HS-27A (cell line): Measurements from ENCODE around the gene RABL2B.
"Not testable (repeated sequence)": the region's sequence is repeated elsewhere in the genome, so short reads cannot be mapped to it uniquely, and the experiment has no call there.

Experiments used
- DNase-seq: peaks from one replicate; pipeline ENCODE4 v3.0.0-alpha.2; 2012; ENCODE audit warnings: low read depth, missing footprints

The RABL2B gene

DNA sequence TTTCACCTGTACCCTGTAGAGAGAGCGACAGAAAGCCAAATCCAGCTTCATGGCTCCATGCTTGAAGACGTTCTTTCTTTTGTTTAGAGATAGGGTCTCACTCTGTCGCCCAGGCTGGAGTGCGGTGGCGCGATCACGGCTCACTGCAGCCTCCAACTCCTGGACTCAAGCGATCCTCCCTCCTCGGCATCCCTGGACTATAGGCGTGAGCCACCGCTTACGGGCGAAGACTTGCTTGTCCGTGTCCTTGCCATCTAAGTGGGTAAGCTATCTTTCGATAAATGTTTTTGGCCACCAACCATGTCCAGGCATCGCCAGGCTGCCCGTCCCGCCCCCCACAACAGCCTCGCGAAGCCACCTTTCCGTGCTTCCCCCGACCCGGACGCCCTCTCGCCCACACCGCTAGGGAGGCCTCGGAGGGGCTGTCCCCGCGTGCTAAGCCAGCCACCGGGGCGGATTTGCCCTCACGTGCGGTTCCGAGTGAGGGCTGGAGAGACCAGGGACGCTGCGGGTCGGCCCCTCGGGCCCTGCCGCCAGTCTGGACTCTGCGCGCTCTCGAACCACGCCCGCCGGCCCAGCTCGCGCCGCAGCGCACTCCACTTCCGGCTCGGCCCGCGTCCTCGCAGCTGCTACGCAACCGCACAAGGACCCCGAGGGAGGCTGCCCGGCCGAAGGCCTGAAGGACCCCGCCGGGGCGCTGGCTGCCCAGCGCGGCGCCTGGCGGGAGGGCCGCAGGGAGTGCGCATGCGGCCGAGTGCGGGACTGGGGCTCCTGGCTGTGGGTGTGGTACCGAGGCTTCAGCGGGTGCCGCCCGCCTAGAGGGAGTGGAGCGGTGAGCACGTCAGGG is at the start of gene RABL2B:
Gene RABL2B, minus strand, starts transcription at position 604 of the 847 bp plus-strand sequence. CDS start 1,342 bp downstream, outside the sequence.
- peak; percentile 68 for DNase-seq

DNA sequence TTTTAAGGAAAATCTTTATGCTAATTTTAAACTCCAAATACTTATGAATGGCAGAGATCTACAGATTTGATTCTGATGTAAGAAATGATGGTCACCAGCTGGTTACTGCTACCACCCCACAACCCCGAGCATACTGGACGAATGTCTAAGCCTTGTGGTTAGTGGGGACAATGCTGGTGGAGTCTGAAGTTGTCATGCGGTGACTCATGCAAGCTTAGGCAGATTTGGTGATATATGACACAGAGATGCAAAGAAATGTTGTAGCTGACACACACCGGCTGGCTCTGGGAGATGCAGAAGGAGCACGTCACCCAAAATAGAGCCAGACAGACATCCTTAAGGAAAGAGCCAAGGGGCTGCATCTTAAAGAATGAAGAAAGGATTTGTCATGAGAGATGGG is 3.5 kb upstream of the RABL2B start:
- not testable (repeated sequence) for DNase-seq

DNA sequence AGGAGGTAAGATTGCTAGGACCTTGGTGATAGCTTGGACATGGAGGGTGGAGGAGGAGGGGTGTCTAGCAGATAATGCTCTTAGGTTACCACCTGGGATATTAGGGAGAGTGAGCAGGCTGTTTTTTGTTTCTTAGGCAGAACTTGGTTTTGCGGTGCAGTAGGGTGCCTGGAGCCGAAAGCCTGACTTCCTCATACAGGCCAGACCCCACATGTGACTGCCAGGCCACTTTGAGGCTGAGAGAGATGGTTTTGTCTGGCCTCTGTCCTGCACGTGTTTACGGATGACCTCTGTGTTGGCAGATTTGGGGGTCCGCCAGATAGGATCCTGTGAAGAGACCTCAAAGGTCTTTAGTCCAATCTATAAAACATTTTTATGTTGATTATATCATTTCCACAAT is 1.9 kb upstream of the RABL2B start:
- DNase-seq, result not testable (repeated sequence)

DNA sequence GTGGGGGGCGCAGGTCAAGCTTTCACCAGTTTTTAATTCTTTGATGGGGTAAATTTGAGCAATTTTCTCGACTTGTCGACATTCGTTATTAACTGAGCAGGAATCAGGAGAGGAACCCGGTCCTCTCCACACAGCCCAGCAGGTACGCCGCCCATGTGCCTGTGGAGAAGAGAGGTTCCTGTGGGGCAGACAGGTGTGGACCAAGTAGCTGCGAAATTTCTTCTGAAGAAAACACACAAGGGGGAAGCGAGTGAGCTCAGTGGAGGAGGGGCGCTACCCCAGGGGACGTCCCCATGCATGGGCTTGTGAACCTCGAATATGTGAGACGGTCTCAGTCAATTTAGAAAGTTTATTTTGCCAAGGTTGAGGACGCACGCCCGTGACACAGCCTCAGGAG is 442 bp upstream of the RABL2B start:
- DNase-seq, result not testable (repeated sequence)

DNA sequence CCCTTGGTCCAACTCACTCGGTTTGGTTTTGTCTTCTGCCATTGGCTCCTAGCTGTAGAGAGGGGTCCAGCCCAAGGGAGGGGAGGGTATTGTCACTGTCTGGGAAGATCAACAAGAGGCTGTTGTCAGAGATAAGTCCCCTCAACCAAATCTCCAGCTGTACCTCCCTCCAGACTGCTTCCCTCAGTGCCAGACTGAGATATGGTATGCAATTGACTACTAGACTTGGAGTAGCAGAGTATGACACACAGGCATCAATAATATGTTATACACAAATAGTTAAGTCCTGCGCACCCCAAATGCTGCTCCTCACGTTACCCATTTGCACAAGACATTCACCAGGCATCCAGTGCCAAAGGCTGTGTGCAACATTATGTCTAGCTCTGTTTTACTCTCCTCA is 1.2 kb downstream of the RABL2B start:
- not testable (repeated sequence) for DNase-seq

DNA sequence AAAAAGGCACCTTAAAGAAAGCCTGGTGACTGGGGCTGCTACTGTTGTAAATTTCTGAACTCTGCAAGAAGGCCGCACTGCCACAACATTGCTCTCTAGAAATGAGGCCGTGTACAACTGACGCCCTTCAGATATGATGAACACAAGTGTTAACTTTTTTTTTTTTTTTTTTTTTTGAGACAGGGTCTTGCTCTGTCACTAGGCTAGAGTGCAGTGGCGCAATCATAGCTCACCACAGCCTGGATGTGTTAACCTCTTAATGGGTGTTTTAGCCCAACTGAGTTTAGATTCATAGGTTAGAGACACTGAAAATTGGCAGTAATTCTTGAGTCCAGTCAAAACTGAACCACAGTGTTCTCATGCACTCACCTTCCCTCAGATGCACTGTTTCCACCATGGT is 3.2 kb downstream of the RABL2B start:
- DNase-seq, result not testable (repeated sequence)

DNA sequence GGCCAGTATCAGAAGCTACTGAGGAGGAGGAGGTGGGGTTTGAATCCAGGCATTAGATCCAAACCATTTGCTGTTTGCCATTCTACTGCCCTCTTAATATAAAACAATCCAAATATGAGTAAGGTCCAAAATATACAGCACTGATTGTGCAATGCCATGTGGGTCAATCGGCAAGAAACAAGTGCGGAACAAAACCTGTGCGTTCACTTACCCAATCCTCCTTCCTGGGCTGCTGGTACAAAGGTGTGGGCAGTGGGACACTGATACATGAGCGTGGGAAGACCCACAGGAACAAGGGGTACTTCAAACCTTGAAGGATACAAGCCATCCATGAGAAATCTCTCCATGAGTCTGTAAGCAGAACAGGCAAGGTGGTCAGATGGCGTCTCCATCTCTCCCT is 5.8 kb downstream of the RABL2B start:
- DNase-seq, result not testable (repeated sequence)

DNA sequence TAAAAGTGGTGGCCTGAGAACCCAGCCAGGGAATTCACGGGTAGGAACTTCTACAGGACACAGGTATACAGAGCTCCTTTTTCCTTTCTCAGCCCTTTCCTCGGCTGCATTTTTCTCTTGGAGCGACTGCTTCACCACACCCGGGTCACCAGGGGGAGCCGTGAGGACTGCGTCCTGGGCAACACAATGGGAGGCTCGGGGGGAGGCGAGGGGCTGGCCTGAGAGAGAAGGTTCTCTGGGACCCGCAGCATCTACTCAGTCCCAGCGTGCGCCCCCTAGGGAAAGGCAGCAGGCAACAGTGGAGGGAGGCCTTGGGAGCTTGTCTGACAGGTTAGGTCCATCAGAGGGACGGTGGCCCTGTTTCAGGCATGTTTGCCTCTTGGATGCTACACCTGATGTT is 8.3 kb downstream of the RABL2B start:
- not testable (repeated sequence) for DNase-seq

DNA sequence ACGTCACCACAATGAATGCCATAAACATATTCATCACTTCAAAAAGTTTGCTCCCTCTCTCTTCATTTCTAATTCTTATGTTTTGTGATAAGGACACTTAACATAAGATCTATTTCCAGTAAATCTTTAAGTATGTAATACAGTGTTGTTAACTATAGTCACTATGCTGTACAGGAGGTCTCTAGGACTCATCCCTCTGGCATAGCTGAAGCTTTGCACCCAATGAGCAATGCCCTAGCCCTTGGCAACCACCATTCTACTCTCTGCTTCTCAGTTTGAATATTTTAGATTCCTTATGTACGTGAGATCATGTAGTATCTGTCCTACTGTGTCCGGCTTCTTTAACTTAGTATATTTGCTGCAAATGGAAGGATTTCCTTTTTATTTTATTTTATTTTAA is 19.1 kb downstream of the RABL2B start:
- DNase-seq, result not testable (repeated sequence)

DNA sequence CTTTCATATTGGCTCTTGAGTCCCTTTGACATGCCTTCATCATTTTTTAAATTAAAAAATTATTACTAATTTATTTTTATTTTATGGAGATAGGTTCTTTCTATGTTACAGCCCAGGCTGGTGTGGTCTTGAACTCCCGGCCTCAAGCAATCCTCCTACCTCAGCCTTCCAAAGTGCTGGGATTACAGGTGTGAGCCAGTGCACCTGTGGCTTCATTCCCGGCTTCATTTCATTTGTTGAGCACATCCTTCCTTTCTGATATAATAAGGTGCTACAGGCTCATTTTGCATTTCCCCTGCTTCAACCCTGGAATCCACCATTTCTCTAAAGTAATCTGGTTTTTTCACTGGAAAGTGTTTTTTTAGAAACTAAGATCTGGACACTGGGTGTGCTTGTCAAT is 21.6 kb downstream of the RABL2B start:
- DNase-seq, result not testable (repeated sequence)

DNA sequence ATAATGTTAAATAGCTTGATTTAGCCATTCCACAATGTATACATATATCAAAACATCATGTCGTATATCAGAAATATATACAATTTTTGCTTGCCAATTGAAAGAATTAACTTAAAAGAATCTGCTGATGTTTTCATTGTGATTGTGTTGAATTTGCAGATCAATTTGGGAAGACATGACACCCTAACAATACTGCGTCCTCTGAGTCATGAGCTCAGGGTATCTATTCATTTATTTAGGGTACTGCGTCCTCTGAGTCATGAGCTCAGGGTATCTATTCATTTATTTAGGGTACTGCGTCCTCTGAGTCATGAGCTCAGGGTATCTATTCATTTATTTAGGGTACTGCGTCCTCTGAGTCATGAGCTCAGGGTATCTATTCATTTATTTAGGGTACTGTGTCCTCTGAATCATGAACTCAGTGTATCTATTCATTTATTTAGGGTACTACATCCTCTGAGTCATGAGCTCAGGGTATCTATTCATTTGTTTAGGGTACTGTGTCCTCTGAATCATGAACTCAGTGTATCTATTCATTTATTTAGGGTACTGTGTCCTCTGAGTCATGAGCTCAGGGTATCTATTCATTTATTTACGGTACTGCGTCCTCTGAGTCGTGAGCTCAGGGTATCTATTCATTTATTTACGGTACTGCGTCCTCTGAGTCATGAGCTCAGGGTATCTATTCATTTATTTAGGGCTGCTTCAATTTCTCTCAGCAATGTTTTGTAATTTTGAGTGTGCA is 23.7 kb downstream of the RABL2B start:
- not testable (repeated sequence) for DNase-seq

DNA sequence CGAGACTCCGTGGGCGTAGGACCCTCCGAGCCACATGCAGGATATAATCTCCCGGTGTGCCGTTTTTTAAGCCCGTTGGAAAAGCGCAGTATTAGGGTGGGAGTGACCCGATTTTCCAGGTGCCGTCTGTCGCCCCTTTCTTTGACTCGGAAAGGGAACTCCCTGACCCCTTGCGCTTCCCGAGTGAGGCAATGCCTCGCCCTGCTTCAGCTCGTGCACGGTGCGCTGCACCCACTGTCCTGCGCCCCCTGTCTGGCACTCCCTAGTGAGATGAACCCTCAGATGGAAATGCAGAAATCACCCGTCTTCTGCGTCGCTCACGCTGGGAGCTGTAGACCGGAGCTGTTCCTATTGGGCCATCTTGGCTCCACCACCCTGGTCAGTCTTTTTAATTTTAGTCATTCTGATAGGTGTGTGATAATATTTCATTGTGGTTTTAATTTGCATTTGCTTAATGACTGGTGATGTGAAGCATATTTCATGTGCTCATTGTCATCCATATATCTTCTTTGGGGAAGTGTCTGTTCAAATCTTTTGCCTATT is 26.4 kb downstream of the RABL2B start:
- not testable (repeated sequence) for DNase-seq

DNA sequence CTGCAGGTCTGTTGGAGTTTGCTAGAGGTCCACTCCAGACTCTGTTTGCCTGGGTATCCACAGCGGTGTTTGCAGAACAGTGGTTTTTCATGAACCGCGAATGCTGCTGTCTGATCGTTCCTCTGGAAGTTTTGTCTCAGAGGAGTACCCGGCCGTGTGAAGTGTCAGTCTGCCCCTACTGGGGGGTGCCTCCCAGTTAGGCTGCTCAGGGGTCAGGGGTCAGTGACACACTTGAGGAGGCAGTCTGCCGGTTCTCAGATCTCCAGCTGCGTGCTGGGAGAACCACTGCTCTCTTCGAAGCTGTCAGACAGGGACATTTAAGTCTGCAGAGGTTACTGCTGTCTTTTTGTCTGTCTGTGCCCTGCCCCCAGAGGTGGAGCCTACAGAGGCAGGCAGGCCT is 27.0 kb downstream of the RABL2B start:
- DNase-seq, result not testable (repeated sequence)

DNA sequence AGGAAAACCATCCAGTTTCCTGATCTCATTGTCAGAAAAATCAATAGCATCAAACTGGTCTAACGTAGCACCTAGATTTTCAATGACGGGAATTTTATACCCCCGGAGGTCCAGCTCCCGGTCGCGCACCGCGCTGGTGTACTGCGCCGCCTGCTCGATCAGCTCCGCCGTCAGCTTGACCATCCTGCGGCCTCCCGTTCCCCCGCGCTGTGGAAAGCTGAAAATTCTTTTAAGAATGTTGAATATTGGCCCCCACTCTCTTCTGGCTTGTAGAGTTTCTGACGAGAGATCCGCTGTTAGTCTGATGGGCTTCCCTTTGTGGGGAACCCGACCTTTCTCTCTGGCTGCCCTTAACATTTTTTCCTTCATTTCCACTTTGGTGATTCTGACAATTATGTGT is 28.2 kb downstream of the RABL2B start:
- DNase-seq, result not testable (repeated sequence)

DNA sequence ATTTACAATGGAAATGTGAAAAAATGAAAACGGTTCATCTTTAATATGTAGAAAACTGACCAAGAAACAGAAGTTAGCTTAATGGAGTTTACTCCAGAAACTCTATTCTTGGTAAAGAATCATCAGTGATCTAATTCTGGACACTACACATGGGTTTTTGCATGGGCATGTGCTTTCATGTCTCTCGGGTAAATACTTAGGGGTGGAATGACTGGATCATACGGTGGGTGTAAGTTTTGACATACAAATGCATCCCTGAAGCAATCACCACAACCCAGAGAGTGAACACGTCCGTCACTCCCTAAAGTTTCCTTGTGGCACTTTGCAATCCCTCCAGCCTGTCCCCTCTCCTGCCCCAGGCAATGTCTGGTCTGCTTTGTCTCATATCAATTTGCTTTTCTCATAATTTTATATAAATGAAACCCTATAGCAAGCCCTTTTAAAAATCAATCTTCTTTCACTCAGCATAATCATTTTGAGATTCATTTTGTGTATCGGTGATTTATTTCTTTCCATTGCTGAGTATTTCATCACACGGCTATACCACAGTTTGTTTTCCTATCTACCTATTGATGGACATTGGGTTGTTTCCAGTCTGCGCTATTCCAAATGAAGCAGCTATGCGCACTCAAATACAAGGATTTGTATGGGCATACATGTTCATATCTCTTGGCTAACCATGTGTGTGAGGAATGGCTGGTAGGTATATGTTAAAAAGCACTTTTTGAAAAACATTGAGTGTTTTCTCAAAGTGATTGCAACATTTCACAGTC is 33.9 kb downstream of the RABL2B start:
- not testable (repeated sequence) for DNase-seq

DNA sequence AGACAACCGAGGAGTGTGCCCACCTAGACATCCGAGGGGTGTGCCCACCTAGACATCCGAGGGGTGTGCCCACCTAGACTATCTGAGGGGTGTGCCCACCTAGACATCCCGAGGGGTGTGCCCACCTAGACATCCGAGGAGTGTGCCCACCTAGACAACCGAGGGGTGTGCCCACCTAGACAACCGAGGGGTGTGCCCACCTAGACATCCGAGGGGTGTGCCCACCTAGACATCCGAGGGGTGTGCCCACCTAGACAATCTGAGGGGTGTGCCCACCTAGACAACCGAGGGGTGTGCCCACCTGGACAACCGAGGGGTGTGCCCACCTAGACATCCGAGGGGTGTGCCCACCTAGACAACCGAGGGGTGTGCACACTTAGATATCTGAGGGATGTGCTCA is 34.8 kb downstream of the RABL2B start:
- DNase-seq, result not testable (repeated sequence)

DNA sequence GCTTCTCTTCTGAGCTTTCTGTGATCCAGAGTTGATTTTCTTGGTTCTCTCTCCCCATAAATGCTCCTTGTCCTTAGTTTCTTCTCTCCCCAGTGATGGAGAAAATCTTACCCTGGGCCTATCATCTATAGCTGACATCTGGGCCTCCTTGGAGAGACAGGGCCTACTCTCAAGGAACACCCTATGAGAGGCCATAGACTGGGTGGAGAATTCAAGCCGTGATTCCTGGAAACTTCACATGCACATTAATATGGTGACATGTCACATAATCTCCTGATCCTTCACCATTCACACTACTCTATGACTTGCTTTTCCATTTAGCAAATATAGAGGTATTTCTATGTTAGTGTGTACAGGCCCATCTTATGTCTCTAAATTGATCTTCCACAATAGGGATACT is 35.9 kb downstream of the RABL2B start:
- DNase-seq, result not testable (repeated sequence)

DNA sequence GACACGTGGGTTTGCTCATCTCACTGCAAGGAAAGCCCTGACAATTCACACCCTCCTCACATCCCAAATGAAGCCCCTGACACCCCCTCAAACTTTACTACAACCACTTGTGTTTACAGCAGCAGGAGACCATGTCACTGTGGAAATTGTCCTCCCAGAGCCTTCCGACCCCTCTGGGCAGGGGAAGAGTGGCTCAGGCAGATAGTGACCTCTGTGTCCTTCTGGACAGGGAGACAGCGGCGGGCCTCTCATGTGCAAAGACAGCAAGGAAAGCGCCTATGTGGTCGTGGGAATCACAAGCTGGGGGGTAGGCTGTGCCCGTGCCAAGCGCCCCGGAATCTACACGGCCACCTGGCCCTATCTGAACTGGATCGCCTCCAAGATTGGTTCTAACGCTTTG is 39.0 kb downstream of the RABL2B start:
- not testable (repeated sequence) for DNase-seq

DNA sequence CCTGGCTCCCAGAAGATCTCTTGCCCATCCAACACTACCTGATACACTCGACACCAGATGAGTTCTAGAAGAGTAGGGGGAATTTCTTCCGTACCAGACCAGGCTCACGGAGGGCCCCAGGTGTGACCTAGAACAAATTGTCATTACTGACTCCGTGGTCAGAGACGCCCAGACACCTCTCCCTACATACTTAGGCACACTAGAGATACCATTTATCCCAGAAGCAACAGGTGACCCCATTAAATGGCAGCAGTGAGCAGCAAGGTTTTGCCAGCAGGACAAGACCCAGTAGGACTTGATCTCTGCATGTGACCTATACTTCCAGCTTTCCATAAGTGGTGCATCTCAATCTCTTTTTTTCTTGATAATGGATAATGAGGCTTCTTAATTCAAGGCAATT is 42.7 kb downstream of the RABL2B start:
- not testable (repeated sequence) for DNase-seq

DNA sequence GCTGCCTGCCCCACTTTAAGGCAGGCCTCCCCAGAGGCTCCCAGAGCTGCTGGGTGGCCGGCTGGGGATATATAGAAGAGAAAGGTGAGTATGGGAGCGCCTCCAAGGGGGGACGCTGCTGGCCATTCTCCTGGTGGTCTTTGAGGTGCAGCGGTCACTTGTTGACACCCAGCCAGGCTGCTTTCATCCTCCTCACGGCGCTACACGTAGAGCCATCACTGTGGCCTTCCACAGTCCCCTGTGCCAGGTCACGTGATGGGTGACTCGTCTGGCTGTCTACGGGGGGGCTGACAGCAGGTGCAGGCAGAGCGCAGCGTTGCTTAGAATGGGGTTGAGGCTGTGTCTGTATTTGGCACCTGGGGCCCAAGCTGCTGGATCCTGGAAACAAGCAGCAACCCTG is 43.5 kb downstream of the RABL2B start:
- no peak for DNase-seq

DNA sequence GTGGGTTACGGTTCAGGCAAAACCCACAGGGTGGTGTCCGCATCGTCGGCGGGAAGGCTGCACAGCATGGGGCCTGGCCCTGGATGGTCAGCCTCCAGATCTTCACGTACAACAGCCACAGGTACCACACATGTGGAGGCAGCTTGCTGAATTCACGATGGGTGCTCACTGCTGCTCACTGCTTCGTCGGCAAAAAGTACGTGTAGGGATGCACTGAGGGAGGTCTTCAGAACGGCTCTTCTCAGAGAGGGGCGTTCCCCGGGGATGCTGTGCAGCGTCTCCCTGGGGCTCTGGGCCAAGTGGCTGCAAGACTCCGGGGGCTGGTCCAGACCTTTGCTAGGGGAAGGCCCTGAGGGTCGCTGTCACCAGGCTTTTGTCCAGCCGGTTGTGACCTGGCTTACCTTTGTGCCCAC is 44.2 kb downstream of the RABL2B start:
- DNase-seq, result no peak

DNA sequence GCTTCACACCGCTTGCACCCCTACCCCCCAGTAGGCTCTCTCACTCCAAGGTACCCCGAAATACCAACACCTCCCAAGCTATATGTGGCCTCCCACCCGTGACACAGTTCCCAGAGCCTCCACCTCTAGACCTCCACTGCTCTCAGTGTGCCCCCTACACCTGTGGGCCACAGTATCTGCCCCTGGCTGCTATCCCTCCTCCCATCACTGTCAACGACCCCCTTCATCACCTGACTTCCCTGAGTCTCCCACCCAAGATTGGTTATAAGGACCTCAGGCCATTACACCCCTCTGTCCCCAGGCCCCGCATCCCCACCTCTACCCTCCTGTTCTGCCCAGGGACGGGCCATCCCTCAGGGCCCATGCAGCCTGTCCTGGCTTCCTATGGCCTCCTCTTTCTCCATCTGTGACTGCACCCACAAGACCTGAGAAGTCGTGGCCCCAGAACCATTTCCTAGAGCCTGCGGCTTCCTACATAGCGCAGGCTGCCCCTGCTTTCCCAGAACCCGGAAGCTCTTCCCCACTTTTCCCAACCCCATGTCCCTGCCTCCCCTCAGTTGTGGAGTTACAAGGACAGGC is 44.7 kb downstream of the RABL2B start:
- no peak for DNase-seq
